Peyer's patch (tissue), 4 donors: ENCODE measurements around the gene CCDC183. TPM values are rescaled to one million over a fixed set of nuclear protein-coding genes. Genes with fewer than 3 reads are reported as not detected.
A peak's percentile ranks its signal among the peaks of the same experiment; 100 is the strongest.

ENCODE experiments used
- DNase-seq, 3 donors: peaks; one replicate each; pipeline ENCODE4 v3.0.0-alpha.2; 2017 to 2019
- H3K27ac ChIP-seq, 4 donors: fragments of 200-600 bp; sonication (generic); one replicate each; pipeline ENCODE4 v1.5.1; 2016 to 2019
- H3K27me3 ChIP-seq, 2 donors: fragments of 200-600 bp; sonication (generic); one replicate each; pipeline ENCODE4 v1.5.1; 2019
- H3K36me3 ChIP-seq, 3 donors: fragments of 200-600 bp; sonication (generic); one replicate each; pipeline ENCODE4 v1.5.1; 2016 to 2019
- H3K4me1 ChIP-seq, 4 donors: fragments of 200-600 bp; sonication (generic); one replicate each; pipeline ENCODE4 v1.5.1; 2016 to 2019
- H3K4me3 ChIP-seq, 4 donors: fragments of 200-600 bp; sonication (generic); 1 replicate in 3 of 4; 2 replicates in 1 of 4; pipeline ENCODE4 v1.5.1; 2016 to 2019; ENCODE audit warnings: mild to moderate bottlenecking in 1 of 4
- H3K9me3 ChIP-seq, 4 donors: fragments of 200-600 bp; sonication (generic); one replicate each; pipeline ENCODE4 v1.5.1; 2016 to 2019; ENCODE audit warnings: mild to moderate bottlenecking in 1 of 4
- POLR2A ChIP-seq, 2 donors: fragments of 450-650 bp; IDR thresholded peaks; one replicate each; pipeline ENCODE4 v1.5.1; 2017; ENCODE audit warnings: antibody characterized with exemption in 2 of 2, mild to moderate bottlenecking in 2 of 2, moderate library complexity in 2 of 2
- total RNA-seq, 4 donors: library from RNA; depleted of rRNA; stranded (reverse); fragments of >200 nt; gene quantifications; one replicate each; pipeline ENCODE4 v1.1.0, GENCODE V29; 2016
- TF ChIP-seq, protein P1 (sequence below), 6 experiments: fragments of 450-650 bp in 4 of 6; fragments of 200-600 bp in 2 of 6; sonication (generic) in 1 of 6; IDR thresholded peaks; one replicate each; pipeline ENCODE4 v1.5.1; 2017 to 2019; ENCODE audit warnings: antibody characterized with exemption in 6 of 6, mild to moderate bottlenecking in 3 of 6, moderate library complexity in 1 of 6

The CCDC183 gene
- total RNA-seq, 4 donors from 2014 or later = 16.6 to 69.9 (median 46.0) TPM

DNA sequence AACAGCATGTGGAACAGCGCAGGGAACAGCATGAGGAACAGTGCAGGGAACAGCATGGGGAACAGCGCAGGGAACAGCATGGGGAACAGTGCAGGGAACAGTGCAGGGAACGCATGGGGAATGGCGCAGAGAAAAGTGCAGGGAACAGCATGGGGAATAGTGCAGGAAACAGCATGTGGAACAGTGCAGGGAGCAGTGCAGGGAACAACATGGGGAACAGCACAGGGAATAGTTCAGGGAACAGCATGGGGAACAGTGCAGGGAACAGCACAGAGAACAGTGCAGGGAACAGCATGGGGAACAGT, 40.1 kb upstream of the CCDC183 start:
- no peak for TF ChIP-seq POLR2A (IDR thresholded peaks at IDR 0.05)
- TF ChIP-seq, protein P1, sequence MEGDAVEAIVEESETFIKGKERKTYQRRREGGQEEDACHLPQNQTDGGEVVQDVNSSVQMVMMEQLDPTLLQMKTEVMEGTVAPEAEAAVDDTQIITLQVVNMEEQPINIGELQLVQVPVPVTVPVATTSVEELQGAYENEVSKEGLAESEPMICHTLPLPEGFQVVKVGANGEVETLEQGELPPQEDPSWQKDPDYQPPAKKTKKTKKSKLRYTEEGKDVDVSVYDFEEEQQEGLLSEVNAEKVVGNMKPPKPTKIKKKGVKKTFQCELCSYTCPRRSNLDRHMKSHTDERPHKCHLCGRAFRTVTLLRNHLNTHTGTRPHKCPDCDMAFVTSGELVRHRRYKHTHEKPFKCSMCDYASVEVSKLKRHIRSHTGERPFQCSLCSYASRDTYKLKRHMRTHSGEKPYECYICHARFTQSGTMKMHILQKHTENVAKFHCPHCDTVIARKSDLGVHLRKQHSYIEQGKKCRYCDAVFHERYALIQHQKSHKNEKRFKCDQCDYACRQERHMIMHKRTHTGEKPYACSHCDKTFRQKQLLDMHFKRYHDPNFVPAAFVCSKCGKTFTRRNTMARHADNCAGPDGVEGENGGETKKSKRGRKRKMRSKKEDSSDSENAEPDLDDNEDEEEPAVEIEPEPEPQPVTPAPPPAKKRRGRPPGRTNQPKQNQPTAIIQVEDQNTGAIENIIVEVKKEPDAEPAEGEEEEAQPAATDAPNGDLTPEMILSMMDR (IDR thresholded peaks at IDR 0.05) = no peak
- Histone ChIP-seq H3K36me3 (no peaks in the 10 kb centered on the region), H3K27me3 (no peaks in the 10 kb centered on the region), H3K4me1 (peaks cover 0 to 20% (median 0%) of the 10 kb centered on the region in 4 donors), H3K4me3 (no peak overlapping the region), H3K9me3 (peaks cover 0 to 15% (median 5%) of the 10 kb centered on the region in 4 donors), H3K27ac (no peak overlapping the region)
- no peak for DNase-seq

DNA sequence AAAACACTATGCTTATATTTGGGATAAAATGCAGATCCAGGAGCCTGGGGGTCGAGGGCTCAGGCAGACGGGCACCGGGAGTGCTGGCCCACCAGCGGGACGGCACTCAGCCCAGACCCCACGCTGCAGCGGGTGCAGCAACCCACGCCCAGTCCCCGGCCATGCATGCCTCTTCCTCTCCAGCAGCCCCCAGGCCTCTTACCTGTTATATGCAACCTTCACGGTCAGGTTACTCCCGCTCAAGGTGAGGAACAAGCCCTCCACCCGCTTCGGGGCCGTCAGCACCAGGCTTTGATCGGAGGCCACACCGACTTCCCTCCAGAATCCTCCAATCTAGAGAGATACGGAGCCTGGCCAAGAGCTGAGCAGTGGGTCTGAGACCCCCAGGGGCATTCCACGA, 39.3 kb upstream of the CCDC183 start:
- DNase-seq = no peak
- peaks cover 0 to 10% (median 5%) of the 10 kb centered on the region in 4 donors for H3K9me3 ChIP-seq
- H3K4me1 ChIP-seq = peaks cover 0 to 20% (median 0%) of the 10 kb centered on the region in 4 donors
- peak overlapping the region in 1 of 4 donors; percentile 66 for H3K27ac ChIP-seq
- no peaks in the 10 kb centered on the region for H3K27me3 ChIP-seq
- TF ChIP-seq, protein P1 (IDR thresholded peaks at IDR 0.05) = no peak
- TF ChIP-seq POLR2A (IDR thresholded peaks at IDR 0.05) = no peak
- no peaks in the 10 kb centered on the region for H3K36me3 ChIP-seq
- no peak overlapping the region for H3K4me3 ChIP-seq

DNA sequence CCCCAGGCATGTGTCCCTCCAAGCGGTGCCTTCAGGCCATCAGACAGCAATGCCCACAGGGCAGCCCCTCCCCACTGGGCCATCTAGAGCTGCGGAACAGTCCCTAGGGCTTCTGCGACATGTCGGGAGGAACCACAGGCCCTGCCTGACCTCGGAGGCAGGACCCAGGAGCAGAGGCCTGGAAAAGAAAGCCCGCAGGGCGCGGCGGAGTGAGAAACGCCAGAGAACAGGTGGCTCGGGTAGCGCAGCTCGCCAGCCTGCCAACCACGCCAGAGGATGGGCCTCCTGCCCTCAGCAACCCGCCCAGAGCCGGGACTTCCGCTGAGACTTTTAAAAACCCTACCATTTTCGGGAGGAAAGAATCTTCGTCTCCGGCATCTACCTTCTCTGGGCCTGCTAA, 38.8 kb upstream of the CCDC183 start:
- H3K4me1 ChIP-seq = peaks cover 0 to 20% (median 0%) of the 10 kb centered on the region in 4 donors
- H3K9me3 ChIP-seq = peaks cover 0 to 7% (median 2%) of the 10 kb centered on the region in 4 donors
- no peak for DNase-seq
- H3K4me3 ChIP-seq = no peak overlapping the region
- TF ChIP-seq POLR2A (IDR thresholded peaks at IDR 0.05) = no peak
- H3K27ac ChIP-seq = peak overlapping the region in 1 of 4 donors; percentile 66
- no peaks in the 10 kb centered on the region for H3K36me3 ChIP-seq
- H3K27me3 ChIP-seq = no peaks in the 10 kb centered on the region

DNA sequence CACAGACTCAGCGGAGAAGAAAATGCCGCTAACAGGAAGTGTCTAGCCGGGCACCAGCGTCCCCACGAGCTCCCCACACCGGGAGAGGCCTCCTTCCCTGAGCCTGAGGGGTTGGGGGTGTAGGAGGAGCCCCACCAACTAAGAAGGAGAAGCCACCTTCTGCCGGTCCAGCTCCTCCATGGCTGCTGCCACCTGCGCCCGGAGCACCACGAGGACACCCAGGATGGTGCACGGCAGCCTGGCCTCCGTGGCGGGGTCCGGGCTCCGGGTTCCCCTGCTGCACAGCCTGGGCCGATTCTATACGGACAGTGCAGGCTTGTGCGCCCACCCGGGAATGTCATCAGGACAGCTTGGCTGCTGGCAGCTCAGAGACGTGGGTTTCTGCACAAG, 38.4 kb upstream of the CCDC183 start:
- DNase-seq = no peak
- Histone ChIP-seq H3K36me3 (no peaks in the 10 kb centered on the region), H3K4me3 (no peak overlapping the region), H3K27me3 (no peaks in the 10 kb centered on the region), H3K27ac (peak overlapping the region in 1 of 4 donors; percentile 66), H3K4me1 (peaks cover 0 to 20% (median 0%) of the 10 kb centered on the region in 4 donors), H3K9me3 (peaks cover 0 to 7% (median 2%) of the 10 kb centered on the region in 4 donors)
- TF ChIP-seq, protein P1 (IDR thresholded peaks at IDR 0.05) = no peak
- no peak for TF ChIP-seq POLR2A (IDR thresholded peaks at IDR 0.05)

DNA sequence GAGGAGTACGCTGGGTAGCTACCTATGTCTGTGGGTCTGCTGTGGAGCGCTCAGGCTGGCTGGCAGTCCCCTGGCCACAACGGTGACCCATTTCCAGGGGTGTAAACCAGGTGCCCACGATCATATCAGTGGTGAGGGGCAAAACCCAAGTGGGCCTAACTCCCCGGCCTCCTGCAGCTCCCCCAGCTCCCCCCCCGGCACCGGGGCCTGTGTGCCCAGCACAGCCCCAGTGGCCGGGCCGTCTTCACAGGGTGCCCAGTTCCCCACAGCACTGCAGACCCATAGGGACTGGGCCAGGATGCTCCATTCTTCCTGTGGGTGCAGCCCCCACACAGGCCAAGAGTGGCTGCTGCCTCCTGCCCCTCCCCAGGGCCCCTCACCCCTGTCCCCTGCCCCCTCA, 37.1 kb upstream of the CCDC183 start:
- Histone ChIP-seq H3K4me3 (no peak overlapping the region), H3K27ac (no peak overlapping the region), H3K9me3 (peaks cover 0 to 4% (median 0%) of the 10 kb centered on the region in 4 donors), H3K27me3 (no peaks in the 10 kb centered on the region), H3K36me3 (no peaks in the 10 kb centered on the region), H3K4me1 (peaks cover 0 to 20% (median 0%) of the 10 kb centered on the region in 4 donors)
- DNase-seq = no peak
- no peak for TF ChIP-seq POLR2A (IDR thresholded peaks at IDR 0.05)
- TF ChIP-seq, protein P1 (IDR thresholded peaks at IDR 0.05) = no peak

DNA sequence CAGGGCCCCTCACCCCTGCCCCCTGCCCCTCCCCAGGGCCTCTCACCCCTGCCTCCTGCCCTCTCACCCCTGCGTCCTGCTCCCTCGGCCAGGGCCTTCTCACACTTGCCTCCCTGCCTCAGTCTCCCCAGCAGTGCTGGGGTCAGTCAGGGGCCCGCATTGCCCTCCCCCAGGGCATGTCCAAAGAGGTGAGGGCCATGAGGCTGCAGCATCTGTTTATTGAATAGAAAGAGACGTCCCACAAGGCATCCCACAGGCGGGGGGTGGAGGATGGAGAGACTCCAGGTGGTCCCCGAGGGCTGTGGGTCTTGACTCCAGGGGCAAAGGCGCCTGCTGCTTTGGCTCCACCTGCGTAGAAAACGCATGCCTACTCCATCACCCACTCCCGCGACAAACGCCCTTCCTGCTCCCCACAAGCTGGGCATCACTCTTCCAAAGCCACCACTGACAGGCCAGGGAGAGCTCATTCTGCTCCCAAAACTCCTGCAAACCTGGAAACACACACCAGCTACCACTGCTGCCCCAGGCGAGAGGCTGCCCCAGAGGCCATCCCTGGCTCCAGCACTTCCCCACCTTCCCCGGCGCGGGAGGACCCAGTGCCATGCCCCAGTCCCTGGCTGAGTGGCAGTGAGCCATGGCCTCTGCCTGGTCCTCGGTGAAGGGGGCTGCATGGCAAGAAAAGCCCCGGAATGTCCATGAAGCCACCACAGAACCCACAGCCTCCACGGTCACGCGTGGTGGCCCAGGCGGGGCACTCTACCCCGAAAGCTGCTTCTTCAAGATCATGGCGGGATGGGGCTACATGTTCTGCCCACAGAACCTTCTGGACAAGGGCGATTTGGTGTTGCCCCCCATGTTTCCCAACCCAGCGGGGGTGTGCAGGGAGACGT, 36.5 kb upstream of the CCDC183 start:
- no peak for DNase-seq
- TF ChIP-seq POLR2A (IDR thresholded peaks at IDR 0.05) = no peak
- TF ChIP-seq, protein P1 (IDR thresholded peaks at IDR 0.05) = no peak
- H3K27me3 ChIP-seq = no peaks in the 10 kb centered on the region

More for the DNA sequence above, 36.5 kb upstream of the CCDC183 start:
- peaks cover 0 to 4% (median 0%) of the 10 kb centered on the region in 4 donors for H3K9me3 ChIP-seq
- no peak overlapping the region for H3K27ac ChIP-seq
- H3K4me1 ChIP-seq = peaks cover 0 to 19% (median 0%) of the 10 kb centered on the region in 4 donors
- H3K36me3 ChIP-seq = no peaks in the 10 kb centered on the region
- H3K4me3 ChIP-seq = no peak overlapping the region
